ENCODE results near the gene STEAP1B.
A peak's percentile ranks its signal among the peaks of the same experiment; 100 is the strongest.

Gene STEAP1B

GRCh38 chr7:22400150-22400814 is 99.7 kb downstream of the STEAP1B start:
- no peak for DNase-seq (ENCODE audit: low spot score)

- DNase-seq (ENCODE audit: low spot score): no peak
These were observed 100.4 kb downstream of the STEAP1B start for GRCh38 chr7:22399546-22399945.

GRCh38 chr7:22399091-22399490 is 100.9 kb downstream of the STEAP1B start:
- DNase-seq (ENCODE audit: low spot score): no peak

- no peak for DNase-seq (ENCODE audit: low spot score)
These were observed 102.0 kb downstream of the STEAP1B start for GRCh38 chr7:22397981-22398380.

GRCh38 chr7:22395222-22395621 is 104.8 kb downstream of the STEAP1B start:
- DNase-seq (ENCODE audit: low spot score): no peak

GRCh38 chr7:22394739-22395138 is 105.2 kb downstream of the STEAP1B start:
- no peak for DNase-seq (ENCODE audit: low spot score)

- peak; percentile 63 for DNase-seq (ENCODE audit: low spot score)
These were observed 105.9 kb downstream of the STEAP1B start for GRCh38 chr7:22393913-22394729.

GRCh38 chr7:22390516-22390915 is 109.5 kb downstream of the STEAP1B start:
- DNase-seq (ENCODE audit: low spot score): no peak

GRCh38 chr7:22389892-22390291 is 110.1 kb downstream of the STEAP1B start:
- no peak for DNase-seq (ENCODE audit: low spot score)

- DNase-seq (ENCODE audit: low spot score): peak; percentile 14
These were observed 112.4 kb downstream of the STEAP1B start for GRCh38 chr7:22387583-22387982.

GRCh38 chr7:22386865-22387264 is 113.1 kb downstream of the STEAP1B start:
- DNase-seq (ENCODE audit: low spot score): no peak

- DNase-seq (ENCODE audit: low spot score): no peak
These were observed 113.7 kb downstream of the STEAP1B start for GRCh38 chr7:22386206-22386858.

GRCh38 chr7:22385326-22385725 is 114.7 kb downstream of the STEAP1B start:
- DNase-seq (ENCODE audit: low spot score): no peak

- DNase-seq (ENCODE audit: low spot score): no peak
These were observed 119.7 kb downstream of the STEAP1B start for GRCh38 chr7:22380333-22380732.

GRCh38 chr7:22378199-22378980 is 121.6 kb downstream of the STEAP1B start:
- DNase-seq (ENCODE audit: low spot score): no peak

GRCh38 chr7:22377703-22378102 is 122.3 kb downstream of the STEAP1B start:
- DNase-seq (ENCODE audit: low spot score): no peak

GRCh38 chr7:22375359-22376048 is 124.5 kb downstream of the STEAP1B start:
- no peak for DNase-seq (ENCODE audit: low spot score)

- DNase-seq (ENCODE audit: low spot score): no peak
These were observed 126.1 kb downstream of the STEAP1B start for GRCh38 chr7:22373911-22374310.

- DNase-seq (ENCODE audit: low spot score): no peak
These were observed 126.6 kb downstream of the STEAP1B start for GRCh38 chr7:22373388-22373787.

GRCh38 chr7:22372863-22373262 is 127.1 kb downstream of the STEAP1B start:
- DNase-seq (ENCODE audit: low spot score): no peak

GRCh38 chr7:22371878-22372277 is 128.1 kb downstream of the STEAP1B start:
- DNase-seq (ENCODE audit: low spot score): no peak
